Dermis microvascular lymphatic vessel endothelial cell (primary cell): ENCODE data around the gene SPTSSB. TPM values are rescaled to one million over a fixed set of nuclear protein-coding genes. Genes with fewer than 3 reads are reported as not detected.

Experiments used
- DNase-seq, 2 donors: peaks; one replicate each; pipeline versions ENCODE4 v3.0.0 to v3.0.0-alpha.2; 2010; ENCODE audit warnings: low read depth in 2 of 2
- total RNA-seq: library from RNA; depleted of rRNA; stranded (reverse); fragments of >200 nt; gene quantifications from 2 replicates; pipeline ENCODE4 v1.2.1, GENCODE V29; 2014

SPTSSB gene
- total RNA-seq, 1 donor from 2014 or later, result not detected

- no peak for DNase-seq
These were observed 21.5 kb upstream of the SPTSSB start for GRCh38 chr3:161392853-161393252.

DNA sequence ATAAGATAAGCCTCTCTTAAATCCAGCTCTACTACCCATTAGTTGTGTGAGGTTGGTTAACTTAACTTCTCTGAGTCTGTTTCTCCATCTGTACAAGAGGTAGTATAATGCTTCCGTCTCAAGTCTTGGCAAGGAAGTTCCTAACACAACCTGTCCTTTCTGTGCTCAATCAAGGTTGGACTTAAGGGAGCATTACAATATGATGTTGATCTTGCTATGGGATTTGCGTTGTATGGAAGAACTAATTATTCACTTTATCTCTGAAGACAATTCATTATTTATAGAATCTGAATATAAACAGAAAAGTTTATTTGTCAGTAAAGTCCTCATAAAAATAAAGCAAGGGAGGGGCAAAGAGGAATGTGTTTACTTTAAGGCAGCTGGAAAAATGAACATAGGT, 18.9 kb upstream of the SPTSSB start:
- DNase-seq, result no peak

GRCh38 chr3:161389445-161390035, 18.2 kb upstream of the SPTSSB start:
- DNase-seq, result no peak

GRCh38 chr3:161388855-161389254, 17.5 kb upstream of the SPTSSB start:
- DNase-seq, result no peak

GRCh38 chr3:161386991-161387770, 15.9 kb upstream of the SPTSSB start:
- DNase-seq, result no peak

DNA sequence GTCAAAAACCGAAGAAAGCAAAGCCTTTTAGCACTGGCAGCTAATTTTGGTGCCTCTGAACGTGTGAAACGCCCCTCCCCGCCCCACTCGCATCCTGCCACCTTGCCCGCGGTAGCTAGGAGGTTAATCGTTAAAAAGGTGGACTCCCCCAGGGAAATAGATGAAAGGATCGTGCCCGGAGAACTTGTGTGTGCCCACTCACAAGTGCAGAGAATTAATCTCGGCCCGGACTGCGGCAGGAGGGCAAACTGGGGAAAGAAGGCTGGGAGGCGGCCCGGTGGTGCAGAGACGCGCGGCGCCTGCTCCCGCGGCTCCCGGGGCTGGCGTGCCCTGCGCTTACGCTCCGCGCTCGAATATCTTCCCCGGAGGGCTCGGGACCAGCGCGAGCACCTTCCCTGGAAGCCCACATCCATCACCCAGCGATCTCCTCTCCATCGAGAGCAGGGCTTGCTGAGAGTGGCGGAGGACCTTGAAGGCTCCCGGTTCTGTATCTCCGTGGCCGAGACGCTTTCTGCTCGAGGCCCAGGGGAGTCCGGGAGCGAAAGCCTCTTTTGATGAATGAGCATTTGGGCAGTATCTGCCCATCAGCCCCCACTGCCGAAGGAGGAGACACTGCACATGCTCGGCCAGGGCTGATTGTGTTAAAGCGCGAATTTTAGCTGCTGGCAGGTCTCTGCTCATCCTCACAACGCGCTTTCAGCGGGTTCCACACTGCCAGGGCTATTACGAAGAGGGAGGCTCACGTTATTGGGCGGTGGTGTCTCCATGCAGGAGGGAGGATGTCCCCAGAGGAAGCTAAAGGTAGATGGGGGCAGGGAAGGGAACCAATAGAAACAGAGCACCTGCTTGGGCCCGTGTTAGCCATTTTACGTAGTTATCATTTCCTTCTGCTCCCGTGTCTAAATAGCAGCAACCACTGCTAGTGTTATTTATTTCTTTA, 1.3 kb upstream of the SPTSSB start:
- DNase-seq, result peak in 1 of 2 donors; percentile 5

- no peak for DNase-seq
These were observed 1.8 kb downstream of the SPTSSB start for GRCh38 chr3:161369531-161369930.

DNA sequence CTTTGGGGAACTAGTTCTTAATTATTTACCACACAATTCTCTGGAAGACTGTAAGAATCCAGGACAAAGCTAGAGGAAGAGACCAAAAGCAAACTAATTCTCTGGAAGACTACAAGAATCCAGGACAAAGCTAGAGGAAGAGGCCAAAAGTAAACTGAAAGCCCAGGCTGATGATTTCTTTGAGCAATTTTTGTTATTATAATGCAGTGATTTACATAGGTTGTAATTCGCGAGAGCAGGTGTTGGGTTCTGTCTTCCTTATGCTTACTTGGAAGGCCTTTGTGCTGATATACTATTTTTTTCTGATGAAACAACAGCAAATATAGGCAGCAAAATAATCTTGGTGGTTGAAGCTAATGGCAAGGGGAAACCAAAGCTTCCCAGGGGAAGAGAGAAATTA, 5.2 kb downstream of the SPTSSB start:
- DNase-seq, result no peak

DNA sequence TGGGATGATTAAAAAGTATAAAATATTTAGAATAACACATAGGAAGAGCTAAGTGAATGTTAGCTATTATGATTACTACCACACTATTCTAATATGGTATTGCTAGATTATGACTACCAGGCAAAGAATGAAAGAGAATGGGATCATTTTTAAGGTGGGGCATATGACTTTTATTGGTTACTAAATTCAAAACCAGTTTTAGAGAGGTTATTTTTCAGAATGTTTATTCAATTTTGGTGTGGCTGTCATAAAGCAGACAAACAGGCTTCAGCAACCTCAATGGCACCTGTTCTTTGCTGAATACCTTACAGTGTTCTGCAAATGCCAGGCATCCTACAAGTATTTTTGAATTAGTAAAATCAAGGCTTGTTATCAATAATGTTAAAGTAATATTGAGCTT, 12.8 kb downstream of the SPTSSB start:
- DNase-seq, result no peak

DNA sequence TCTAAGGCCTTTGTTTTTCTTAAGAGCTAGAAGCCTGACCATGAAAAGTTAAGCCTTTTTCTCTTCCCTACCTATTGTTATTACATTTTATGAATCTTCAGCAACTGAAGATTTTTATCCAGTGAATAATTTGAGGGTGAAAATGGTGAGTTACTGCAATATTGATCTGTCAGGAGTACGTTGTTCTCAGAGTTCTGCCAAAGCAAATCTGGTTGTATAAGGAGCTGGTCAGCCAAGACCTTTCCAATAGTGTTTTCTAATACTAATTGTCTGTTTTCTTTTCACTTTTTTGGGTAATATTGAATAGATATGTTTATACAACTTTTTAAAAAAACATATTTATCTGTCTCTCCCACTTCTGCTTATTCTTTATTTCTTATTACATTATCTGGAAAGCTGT, 15.0 kb downstream of the SPTSSB start:
- DNase-seq, result no peak

DNA sequence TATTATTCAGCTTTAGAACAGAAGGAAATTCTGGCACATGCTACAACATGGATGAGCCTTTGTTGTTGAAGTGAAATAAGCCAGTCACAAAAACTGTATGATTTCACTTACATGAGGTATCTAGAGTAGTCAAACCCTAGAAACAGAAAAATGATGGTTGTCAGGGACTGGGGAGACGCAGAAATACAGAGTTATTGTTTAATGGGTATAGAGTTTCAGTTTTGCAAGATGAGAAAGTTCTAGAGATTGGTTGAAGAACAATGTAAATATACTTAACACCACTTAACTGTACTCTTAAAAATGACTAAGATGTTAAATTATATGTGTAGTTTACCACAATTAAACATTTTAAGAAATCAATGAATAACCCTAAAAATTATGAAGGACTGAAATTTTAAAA, 15.8 kb downstream of the SPTSSB start:
- DNase-seq, result no peak

- no peak for DNase-seq
These were observed 16.8 kb downstream of the SPTSSB start for GRCh38 chr3:161354554-161354953.

GRCh38 chr3:161351330-161351729, 20.0 kb downstream of the SPTSSB start:
- no peak for DNase-seq

GRCh38 chr3:161350916-161351315, 20.4 kb downstream of the SPTSSB start:
- no peak for DNase-seq

DNA sequence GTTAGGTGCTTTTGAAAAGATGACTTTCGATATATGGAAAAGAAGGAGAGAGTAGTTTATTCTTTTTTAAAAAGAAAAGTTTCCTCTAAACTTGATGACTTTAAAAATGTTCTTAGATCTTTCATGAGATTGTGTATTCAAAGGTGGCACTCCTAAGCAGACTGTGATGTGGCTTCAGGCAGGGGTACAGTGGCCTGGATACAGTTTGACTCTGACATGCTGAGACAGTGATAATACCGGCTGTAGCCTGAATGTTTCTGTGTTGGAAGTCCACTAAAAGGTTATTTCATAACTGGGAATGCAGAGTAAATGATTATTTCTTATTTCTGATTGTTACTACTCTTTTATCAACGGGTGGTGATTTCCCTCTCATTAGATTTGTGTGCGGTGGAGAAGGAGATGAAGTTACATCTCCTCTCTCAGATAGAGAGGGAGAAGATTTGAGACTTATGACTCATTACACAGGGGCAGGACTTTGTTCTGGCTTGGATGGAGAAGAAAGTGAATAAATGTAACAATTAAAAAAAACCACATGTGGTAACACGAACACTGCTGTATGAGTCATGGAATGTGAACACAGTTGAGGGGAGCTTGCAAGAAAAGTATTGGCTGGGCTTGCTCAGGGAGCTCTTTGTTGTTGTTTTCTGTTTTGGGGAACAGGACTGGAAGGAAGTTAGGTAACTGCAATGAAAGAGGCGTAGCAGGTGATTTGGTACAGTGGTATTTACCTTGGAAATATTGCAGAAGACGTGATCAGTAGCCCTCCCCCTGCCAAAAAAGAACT, 21.6 kb downstream of the SPTSSB start:
- DNase-seq, result no peak

- DNase-seq, result no peak
These were observed 22.4 kb downstream of the SPTSSB start for GRCh38 chr3:161348796-161349400.

DNA sequence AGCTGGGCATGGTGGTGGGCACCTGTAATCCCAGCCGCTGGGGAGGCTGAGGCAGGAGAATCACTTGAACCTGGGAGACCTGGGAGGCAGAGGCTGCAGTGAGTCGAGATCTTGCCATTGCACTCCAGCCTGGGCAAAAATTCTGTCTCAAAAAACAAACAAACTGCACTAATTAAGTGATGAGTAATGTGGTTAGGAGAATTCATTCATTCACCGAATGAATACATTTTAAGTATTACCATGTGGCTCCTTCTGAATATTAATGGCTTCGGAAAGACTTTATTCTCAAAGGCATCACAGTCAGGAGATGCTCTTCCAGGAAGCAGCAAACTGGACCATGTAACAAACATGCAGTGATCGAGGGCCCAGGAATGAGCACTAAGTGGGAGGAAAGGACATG, 23.6 kb downstream of the SPTSSB start:
- no peak for DNase-seq

DNA sequence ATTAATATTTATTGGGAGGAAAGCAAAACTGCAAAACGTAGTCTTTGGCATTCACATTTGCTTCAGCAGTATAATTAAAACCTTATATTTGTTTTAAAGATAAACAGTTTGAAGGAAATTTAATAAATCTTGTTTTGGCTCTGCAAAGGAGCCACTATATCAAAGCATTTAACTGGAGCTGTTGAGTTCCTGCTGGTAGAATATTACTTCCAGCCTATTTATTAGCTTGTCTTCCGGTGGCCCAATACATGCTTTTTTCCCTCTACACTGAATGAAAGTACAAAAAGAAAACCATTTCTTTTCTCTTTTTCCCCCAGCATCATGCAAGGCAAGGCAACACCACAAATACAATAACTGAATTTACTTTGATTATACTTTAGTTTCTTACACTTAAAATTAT, 26.3 kb downstream of the SPTSSB start:
- no peak for DNase-seq

- no peak for DNase-seq
These were observed 27.3 kb downstream of the SPTSSB start for GRCh38 chr3:161343986-161344385.

DNA sequence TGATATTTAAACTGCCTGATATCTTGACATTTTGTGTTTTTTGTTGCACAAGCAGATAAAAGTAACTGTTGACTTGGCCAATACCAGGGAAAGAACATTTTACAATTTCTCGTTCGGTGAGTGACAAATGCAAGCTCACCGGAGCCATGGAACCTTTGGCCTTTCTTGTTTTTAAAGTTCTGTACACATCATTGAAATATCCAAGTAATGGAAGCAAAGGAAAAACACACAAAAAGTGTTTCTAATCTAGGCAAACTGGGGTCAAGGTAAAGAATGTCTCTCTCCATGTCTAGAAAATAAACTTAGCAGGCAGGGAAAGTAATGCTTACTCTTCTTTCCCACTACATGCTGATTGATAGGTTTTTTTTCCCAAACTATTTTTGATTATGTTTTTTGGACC, 27.8 kb downstream of the SPTSSB start:
- DNase-seq, result no peak

- no peak for DNase-seq
These were observed 28.7 kb downstream of the SPTSSB start for GRCh38 chr3:161342629-161343028.
